Suppressor macrophage treated with lipopolysaccharide for 4 hours (primary cell): ENCODE results near the gene ASPDH.
A peak's percentile ranks its signal among the peaks of the same experiment; 100 is the strongest.

Experiments
- DNase-seq: peaks from one replicate; pipeline ENCODE4 v3.0.0-alpha.2; 2020

Gene ASPDH

GRCh38 chr19:50494186-50495019 is 19.3 kb downstream of the ASPDH start:
- DNase-seq = no peak

- DNase-seq = no peak
Observed at GRCh38 chr19:50493171-50493570, 20.5 kb downstream of the ASPDH start.

- DNase-seq = no peak
Observed at GRCh38 chr19:50492303-50493052, 21.2 kb downstream of the ASPDH start.

GRCh38 chr19:50490991-50491472 is 22.7 kb downstream of the ASPDH start:
- no peak for DNase-seq

GRCh38 chr19:50490411-50490811 is 23.3 kb downstream of the ASPDH start:
- DNase-seq = no peak

GRCh38 chr19:50489461-50490011 is 24.2 kb downstream of the ASPDH start:
- peak; percentile 8 for DNase-seq

- DNase-seq = peak; percentile 21
Observed at GRCh38 chr19:50488389-50489194, 25.1 kb downstream of the ASPDH start.

GRCh38 chr19:50486823-50487515 is 26.7 kb downstream of the ASPDH start:
- peak; percentile 25 for DNase-seq

GRCh38 chr19:50485284-50485955 is 28.3 kb downstream of the ASPDH start:
- no peak for DNase-seq

GRCh38 chr19:50482916-50483315 is 30.8 kb downstream of the ASPDH start:
- no peak for DNase-seq

- no peak for DNase-seq
Observed at GRCh38 chr19:50482271-50482855, 31.4 kb downstream of the ASPDH start.

- no peak for DNase-seq
Observed at GRCh38 chr19:50481351-50482149, 32.2 kb downstream of the ASPDH start.

GRCh38 chr19:50480281-50481111 is 33.2 kb downstream of the ASPDH start:
- no peak for DNase-seq

GRCh38 chr19:50479761-50480251 is 33.9 kb downstream of the ASPDH start:
- DNase-seq = no peak

GRCh38 chr19:50478901-50479715 is 34.6 kb downstream of the ASPDH start:
- DNase-seq = no peak

GRCh38 chr19:50477751-50478515 is 35.8 kb downstream of the ASPDH start:
- no peak for DNase-seq

- DNase-seq = no peak
Observed at GRCh38 chr19:50476907-50477238, 36.8 kb downstream of the ASPDH start.
